ENCODE results near the gene SLC6A20. TPM values are rescaled to one million over a fixed set of nuclear protein-coding genes. Genes with fewer than 3 reads are reported as not detected.

SLC6A20 gene
- total RNA-seq, 1 experiment from 2014 or later = 0.89 TPM

DNA sequence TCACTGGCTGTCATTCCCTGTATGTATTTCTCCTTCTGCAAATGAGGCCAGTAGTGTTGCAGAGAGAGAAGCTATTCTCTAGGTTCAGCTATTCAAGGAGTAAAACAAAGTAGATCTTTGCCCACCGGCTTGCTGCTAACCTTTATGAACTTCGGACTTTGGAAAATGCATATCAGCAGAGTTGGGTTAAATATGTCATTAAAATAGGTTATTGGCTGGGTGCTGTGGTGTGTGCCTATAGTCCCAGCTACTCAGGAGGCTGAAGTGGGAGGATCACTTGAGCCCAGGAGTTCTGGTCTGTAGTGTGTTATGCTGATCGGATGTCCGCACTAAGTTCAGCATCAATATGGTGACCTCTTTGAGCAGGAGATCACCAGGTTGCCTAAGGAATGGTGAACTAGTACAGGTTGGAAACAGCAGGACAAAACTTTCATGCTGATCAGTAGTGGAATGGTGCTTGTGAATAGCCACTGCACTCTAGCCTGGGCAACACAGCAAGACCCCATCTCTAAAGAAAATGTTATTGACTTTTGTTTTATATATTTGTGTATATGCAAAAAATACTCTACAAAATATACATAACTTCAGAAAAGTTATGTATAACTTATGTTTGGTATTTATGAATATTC lies 53.8 kb downstream of the SLC6A20 start:
- ChIA-PET POLR2A (no interaction called here), RAD21 (ENCODE audit: low non-redundant PET in 1 of 2, low total read pairs in 2 of 2, uncharacterized antibody in 2 of 2, unreplicated experiment in 2 of 2) (no interaction called here), CTCF (no interaction called here)
- Histone ChIP-seq H3K4me3 (replicated peaks in 1 of 2; ENCODE audit: low read depth in 1 of 2, low read length in 2 of 2) (no peak overlapping the region), H3K27ac (ENCODE audit: low read depth, low read length) (no peak overlapping the region), H3K4me2 (ENCODE audit: low read length) (no peak overlapping the region), H4K20me1 (ENCODE audit: insufficient read depth) (no peaks in the 10 kb centered on the region), H3K9ac (ENCODE audit: low read length) (no peak overlapping the region), H2AFZ (ENCODE audit: low read depth, low read length, poor library complexity, severe bottlenecking) (no peak overlapping the region), H3K79me2 (ENCODE audit: insufficient read depth, low read length) (no peaks in the 10 kb centered on the region), H3K9me3 (ENCODE audit: control insufficient read depth in 1 of 2, insufficient read depth in 1 of 2, low read depth in 1 of 2, low read length in 2 of 2) (no peaks in the 10 kb centered on the region), H3K9me2 (ENCODE audit: insufficient read depth) (no peaks in the 10 kb centered on the region), H3K27me3 (ENCODE audit: insufficient read depth, low read length) (no peaks in the 10 kb centered on the region), H3K4me1 (ENCODE audit: control insufficient read depth in 1 of 2, insufficient read depth in 2 of 2, low read length in 2 of 2) (no peaks in the 10 kb centered on the region), H3K36me3 (ENCODE audit: control insufficient read depth in 1 of 2, insufficient read depth in 2 of 2, low read length in 2 of 2) (peaks cover 15 to 16% of the 10 kb centered on the region in 2 experiments)
- ATAC-seq (no peak), DNase-seq (ENCODE audit: low read depth, low spot score) (no peak)
- no TSS peak for BruUV-seq (replicated peaks)
- intact Hi-C loops (cut with micrococcal nuclease) = no loop called here
- no peak for TF ChIP-seq YY1 (IDR thresholded peaks at IDR 0.05; ENCODE audit: extremely low read depth, insufficient replicate concordance, low read depth, low read length)
- TF ChIP-seq POLR2AphosphoS5 (IDR thresholded peaks at IDR 0.05; ENCODE audit: low read depth, low read length) = no peak
- no peak for TF ChIP-seq RAD21 (IDR thresholded peaks at IDR 0.05; ENCODE audit: low read depth)
- TF ChIP-seq POLR2A (IDR thresholded peaks at IDR 0.05; ENCODE audit: borderline replicate concordance, extremely low read depth, insufficient read depth, insufficient read length) = no peak
- no peak for TF ChIP-seq JUND (IDR thresholded peaks at IDR 0.05)
- TF ChIP-seq, protein P1, sequence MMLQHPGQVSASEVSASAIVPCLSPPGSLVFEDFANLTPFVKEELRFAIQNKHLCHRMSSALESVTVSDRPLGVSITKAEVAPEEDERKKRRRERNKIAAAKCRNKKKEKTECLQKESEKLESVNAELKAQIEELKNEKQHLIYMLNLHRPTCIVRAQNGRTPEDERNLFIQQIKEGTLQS (IDR thresholded peaks at IDR 0.05) = no peak
- no peak for TF ChIP-seq REST (IDR thresholded peaks at IDR 0.05; ENCODE audit: low read depth)
- no peak for TF ChIP-seq SRF (IDR thresholded peaks at IDR 0.05; ENCODE audit: low read depth)
- no peak for TF ChIP-seq CEBPB (IDR thresholded peaks at IDR 0.05; ENCODE audit: low read depth)
- no peak for TF ChIP-seq FOSL1 (IDR thresholded peaks at IDR 0.05; ENCODE audit: low read depth)
- TF ChIP-seq ZNF274 (IDR thresholded peaks at IDR 0.05; ENCODE audit: low read depth, low read length) = no peak
